ENCODE data around the gene SOHLH1.
"Not testable (repeated sequence)": the region's sequence is repeated elsewhere in the genome, so short reads cannot be mapped to it uniquely, and the experiment has no call there.

SOHLH1 gene

DNA sequence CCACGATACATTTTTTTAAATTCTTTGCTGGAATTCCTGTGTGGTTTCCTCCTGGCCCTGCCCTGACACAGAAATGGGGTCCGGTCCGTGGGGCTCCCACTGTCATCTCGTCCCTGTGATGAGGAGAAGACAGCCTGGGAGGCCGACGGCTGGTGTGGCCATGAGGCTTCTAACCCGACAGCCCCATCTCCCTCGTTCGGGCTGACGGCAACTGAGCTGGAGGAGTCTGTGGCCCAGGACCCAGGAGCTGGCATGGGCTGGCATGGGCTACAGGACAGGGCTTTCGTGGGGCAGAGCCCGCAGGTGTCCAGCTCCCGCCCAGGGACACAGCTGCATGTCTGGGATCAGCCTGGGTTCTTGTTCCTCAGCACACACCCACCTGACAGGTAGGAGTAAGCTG lies 22.4 kb downstream of the SOHLH1 start:
- DNase-seq: no peak

DNA sequence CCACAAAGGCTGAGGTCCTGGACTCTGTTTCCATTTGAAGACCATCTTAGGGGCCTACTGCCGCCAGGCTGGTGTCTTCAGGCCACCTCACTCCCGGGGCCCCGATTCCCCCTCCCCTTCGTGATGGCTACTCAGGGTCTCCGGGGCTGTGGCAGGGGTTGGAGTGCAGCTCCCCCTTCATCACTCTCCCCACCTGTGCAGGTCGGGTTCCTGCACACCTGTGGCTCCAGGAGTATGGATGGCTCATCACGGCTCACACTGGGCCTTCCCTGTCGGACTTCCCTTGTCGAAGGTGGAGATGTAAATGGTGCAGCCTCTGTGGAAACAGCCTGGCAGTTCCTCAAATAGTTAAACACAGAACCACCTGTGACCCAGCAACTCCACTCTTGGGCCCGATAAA lies 24.3 kb downstream of the SOHLH1 start:
- no peak for DNase-seq

DNA sequence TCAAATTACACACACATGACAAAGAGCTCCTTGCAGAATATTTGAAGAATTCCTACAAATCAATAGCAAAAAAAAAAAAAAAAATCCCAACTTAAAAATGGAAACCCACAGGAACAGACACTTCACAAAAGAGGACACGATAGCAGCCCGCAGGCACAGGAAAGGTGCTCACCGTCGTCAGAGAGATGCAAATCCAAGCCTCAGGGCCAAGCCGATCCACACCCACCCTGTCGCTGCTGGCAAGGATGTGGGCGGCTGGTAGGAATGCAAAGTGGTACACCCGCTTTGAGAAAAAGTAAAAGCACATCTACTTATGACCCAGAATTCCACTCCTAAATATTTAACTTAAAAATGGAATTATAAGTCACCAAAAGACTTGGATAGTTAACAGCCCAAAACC lies 25.3 kb downstream of the SOHLH1 start:
- no peak for DNase-seq

DNA sequence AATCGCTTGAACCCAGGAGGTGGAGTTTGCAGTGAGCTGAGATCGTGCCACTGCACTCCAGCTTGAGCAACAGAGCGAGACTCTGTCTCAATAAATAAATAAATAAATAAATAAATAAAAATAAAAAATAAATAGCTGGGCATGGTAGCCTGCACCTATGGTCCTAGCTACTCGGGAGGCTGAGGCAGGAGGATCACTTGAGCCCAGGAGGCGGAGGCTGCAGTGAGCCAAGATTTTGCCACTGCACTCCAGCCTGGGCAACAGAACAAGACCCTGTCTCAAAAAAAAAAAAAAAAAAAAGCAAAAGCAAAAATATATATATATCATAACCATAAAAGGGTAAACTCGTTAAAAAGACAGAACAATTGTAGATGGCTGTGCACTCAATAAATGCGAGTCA lies 26.5 kb downstream of the SOHLH1 start:
- not testable (repeated sequence) for DNase-seq

DNA sequence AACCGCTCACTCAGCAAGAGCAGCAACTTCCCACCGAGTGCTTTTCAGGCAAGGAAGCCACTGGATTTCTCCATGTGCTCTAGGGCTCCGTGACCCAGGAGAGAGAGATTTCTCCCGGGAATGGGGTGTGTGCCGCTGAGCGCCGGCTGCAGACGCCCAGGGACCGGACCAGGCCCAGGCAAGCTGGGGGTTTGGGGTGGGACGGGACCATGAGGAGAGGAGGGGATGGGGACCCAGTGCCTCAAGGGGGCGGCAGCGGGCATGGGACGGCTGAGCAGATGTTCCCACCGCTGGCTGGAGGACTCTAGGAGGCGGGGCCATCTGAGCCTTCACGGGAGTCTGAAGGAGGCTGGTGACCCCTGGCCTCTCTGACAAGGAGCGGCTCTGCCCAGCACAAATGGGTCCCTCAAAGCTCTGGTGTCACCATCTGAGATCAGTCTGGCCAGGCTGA lies 27.7 kb downstream of the SOHLH1 start:
- no peak for DNase-seq

DNA sequence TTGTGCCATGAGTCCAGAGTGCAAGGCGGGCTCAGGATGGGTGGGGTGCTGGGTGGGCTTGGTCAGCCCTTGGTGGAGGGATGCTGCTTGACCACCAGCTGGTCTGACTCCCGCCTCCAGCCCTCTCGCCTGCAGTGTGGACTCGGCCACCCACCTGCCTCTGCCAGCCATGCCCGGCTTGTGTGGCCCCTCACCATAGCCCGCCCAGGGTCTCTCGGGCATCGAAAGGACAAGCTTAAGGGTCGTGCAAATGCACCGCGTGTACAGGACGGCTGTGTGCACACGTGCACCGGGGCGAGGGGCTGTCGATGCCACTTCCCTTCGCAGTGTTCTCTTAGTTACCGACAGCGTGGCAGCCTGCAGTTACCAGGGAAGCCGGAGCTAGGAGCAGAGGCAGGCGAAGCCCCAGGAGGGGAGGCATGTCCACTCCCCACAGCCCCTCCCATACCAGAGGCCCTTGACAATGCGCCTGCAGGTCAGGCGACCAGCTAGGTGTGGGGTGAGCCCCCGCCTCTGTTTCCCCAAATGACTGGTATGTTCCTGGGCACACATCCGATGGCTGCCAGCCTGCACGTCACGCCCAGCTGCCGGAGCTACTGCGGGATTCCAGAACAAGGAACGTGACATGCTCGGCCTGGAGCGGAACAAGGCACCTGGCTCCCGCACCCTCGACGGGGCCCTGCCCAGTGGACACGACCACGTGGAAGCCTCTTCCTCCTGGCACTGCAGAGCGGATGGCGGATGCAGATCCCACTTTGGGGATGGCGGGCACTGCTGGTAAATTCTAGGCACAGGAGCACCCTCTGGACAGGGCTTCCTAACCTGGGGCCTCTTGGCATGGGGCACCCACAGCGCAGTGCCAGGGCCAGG lies 28.3 kb downstream of the SOHLH1 start:
- no peak for DNase-seq

DNA sequence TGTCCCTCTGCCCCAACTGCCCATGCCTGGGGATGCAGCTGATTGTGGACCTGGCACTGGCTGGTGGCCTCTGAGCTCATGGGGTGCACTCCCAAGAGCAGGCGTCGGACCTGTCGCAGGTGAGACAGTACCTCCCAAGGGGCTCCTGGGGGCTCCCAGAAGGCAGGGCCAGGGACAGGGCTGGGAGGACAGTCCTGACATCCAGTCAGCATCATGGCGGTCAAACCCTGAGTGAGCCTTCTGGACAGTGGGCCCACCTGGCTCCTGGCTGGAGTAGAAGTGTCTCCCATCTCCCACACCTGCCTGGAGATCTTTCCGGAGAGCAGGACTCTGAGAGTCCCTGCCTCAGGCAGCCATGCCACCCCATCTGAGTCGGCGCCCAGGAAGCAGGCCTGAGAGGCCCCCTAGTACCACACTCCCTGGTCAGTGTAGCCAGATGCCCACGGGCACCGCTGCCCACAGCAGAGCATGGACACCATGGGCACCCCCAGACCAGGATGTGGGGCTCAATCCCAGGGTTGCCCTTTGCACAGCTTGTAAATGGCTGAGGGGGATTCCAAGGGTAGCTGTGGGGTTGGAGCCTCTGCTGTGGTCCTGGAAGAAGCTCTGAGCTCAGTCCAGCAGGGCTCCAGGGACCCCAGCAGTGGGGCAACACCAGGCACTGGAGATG lies 29.5 kb downstream of the SOHLH1 start:
- no peak for DNase-seq

DNA sequence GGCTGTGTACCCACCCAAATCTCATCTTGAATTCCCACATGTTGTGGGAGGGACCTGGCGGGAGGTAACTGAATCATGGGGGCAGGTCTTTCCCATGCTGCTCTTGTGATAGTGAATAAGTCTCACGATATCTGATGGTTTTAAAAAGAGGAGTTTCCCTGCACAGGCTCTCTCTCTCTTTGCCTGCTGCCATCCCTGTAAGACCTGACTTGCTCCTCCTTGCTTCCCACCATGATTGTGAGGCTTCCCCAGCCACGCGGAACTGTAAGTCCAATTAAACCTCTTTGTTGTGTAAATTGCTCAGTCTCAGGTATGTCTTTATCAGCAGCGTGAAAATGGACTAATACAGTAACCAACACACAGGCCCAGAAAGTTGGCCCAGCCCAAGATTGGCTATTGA lies 30.3 kb downstream of the SOHLH1 start:
- not testable (repeated sequence) for DNase-seq

DNA sequence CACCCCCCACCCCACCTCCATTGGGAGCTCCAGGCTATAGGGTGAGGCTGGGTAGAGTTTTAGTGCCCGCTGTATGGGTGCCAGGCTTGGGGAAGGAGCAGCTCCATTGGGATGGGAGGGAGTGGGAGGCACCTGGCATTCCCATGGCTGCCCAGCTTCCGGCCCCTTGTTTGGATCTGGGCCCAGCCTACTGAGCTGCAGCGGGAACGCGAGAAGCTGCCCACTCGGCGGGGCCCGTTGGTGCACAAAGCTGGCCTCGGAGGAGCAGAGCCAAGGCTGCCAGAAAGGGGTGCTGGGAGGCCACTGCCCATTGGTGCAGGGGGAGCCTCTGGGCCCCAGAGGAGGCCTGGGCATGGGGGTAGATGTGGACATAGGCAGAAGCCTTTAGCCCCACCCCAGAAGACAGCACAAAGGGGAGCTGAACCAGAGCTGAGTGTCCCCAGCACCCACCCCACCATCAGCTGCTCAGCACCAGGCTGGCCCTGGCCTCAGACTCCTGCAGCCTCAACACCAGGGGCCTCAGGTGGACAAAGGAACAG lies 31.7 kb downstream of the SOHLH1 start:
- DNase-seq: no peak

DNA sequence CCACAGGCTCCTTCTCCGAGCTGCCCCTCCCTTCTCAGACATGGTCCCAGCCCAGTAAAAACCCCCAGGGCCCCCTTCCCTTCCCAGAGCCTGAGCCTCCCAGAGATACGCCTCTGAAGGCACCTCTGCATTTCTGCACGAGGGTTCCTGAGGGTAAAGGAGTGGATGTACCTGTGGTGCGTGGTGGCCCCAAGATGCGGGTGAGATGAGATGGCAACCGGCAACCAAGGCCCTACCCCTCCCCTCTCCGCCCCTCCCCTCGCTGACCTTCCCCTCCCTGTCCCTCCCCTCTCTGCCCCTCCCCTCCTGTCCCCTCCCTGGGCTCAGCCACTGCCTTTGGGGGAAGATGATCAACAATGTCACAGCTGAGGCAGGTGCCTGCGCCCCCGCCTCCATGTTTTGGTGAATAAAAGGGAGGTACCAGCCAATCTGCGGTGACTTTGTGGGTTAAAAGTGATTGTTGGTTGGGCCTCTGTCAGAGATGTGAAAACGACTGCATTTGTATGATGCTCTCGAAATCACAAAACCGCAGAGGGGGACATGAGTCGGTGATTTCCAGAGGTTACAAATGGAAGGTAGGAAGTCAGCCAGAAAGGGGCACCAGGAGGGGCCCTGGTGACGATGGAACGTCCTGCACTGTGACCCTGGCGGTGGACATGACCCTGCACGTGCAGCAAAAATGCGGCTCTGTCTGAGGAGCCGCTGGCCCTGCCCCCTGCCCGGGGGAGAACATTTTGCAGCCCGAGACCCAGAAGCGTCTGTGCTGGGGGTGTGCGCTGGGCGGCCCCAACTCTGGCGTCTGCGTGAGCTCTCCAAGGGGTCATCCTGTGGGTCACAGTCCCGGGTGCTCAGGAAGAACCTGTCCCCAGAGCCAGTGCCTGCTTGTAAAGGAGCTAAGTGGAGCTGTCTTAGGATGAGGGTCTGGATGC lies 32.5 kb downstream of the SOHLH1 start:
- DNase-seq: no peak

DNA sequence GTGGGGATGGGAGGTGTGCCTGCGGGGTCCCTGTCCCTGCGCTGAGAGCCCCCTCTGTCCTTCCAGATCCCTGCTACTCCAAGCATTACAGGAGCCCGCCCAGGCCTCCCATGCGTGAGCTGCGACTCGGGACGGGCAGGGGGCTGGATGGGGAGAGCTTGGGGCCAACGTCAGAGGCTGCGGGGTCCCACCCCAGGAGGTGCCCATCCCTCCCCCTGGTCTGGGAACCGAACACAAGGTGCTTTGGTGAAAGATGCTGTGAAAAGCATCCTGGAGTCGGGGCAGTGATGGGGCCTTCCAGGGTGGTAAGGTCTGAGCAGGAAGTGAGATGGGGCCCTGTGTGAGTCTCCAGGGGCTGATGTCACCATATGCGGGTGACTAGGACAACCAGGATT lies 33.5 kb downstream of the SOHLH1 start:
- no peak for DNase-seq

DNA sequence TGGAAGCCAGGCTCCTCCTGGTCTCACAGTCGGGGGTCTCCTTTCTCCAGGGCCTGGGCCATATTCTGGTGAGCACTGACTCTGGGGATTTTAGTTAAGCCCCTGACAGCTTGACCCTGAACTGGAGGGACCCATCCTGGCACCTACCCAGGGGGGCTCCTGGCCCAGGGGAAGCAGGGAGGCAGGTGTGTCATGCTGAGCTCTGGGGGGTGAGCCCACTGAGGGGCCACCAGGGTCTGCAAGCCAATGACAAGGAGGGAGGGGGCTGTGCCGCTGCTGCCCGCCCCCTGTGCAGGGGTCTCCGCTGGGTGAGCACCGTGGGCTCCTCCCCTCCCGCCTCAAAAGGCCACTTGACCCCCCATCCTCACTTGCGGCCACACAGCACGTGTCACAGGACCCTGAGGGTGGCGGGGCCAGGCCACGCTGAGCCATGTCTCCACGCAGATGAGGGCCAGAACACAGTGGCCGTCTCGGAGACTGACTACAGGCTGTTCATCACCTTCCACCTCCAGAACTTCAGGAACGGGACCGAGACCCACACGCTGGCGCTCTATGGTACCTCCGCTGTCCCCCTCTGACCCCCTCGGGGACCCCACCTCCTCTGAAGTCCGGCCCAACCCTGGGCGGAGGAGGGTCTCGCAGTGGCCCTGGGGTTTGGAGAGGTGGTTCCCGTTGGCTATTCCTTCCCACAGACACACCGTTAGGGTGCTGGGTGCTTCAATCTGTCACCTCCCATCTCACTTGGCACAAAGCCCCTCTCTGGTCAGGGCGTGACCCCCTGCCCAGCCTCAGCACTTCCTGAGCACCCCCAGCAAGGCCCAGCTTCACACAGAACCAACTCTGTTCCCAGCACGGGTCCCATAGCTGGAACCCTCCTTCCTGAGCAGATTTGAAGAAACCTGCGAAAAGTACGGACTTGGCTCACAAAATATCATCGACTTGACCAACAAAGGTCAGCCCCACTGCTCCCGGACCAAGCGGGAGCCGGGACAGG lies 34.2 kb downstream of the SOHLH1 start:
- no peak for DNase-seq

DNA sequence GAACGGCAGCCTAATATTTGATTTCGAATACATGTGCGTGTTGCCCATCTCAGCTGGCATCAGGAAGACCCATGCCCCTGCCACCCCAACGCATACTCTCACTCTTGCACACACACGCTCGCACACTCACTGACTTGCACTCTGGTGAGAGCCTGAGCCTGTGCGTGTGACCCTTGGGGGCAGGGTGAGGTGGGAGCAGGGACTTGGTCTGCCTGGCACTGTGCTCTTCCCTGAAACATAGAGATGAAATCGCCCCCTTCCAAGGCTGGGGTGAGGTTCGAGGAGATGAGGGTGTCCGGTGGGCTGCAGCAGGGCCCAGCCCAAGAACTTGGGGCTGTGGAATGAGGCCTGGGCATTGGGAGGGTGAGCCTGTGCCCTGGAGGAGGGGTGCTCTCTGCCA lies 35.0 kb downstream of the SOHLH1 start:
- no peak for DNase-seq

DNA sequence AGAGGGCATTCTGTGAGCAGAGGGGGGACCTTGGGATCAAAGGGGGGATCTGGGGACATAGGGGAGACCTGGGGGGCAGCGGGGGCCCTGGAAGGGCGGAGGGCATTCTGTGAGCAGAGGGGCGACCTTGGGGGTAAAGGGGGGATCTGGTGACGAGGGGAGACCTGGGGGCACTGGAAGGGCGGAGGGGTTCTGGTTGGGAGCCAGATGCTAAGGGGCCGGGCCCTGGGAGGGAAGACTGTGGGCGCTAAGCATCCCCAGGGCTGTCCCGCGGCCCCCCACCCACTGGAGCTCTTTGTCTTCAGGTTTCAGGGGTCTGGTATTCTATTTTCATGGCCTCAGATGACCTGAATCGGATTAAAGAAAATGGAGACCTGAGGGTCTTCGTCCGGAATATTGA lies 35.4 kb downstream of the SOHLH1 start:
- DNase-seq: no peak

DNA sequence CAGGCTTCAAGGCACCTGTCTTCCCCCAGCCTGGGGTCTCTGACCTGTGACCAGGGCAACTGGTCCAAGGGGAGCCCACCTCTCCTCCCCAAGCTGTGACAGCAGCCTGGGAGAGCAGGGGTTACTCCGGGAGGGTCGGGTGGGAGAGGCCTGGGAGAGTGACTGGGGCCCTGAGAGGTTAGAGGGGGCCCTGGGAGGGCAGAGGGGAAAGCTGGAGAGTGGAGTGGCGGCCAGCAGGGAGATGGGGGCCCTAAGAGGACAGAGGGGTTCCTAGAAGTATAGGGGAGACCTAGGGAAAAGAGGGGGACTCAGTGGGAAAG lies 35.9 kb downstream of the SOHLH1 start:
- no peak for DNase-seq

DNA sequence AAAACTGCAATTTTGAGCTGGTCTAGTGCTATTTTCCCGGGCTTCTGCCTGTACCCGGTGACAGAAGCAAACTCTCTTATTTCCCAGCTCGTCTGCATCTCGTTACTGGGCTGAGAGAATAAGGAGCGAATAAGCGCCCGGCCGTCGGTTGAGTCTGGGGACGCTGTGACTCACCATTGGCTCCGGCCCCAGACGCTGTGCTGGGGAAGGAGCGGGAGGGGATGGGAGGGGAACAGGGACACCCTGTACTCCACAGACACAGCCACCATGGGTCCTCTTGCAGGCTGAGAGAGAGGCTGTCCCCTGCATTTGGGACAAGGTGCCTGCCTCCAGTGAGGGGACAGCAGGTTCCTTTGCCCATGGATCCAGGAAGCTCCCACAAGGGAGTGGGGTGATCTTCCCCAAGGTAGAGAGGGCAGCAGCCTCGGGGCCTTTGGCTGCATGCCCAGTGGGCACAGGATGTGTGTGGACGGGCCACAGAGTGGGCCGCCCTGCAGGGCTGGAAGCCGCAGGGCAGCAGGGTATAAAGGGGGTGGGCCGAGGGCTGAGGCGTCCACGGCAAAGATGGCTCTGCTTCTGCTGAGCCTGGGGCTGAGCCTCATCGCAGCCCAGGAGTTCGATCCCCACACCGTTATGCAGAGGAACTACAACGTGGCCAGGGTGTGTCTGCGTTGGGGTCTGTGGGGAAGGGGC lies 36.4 kb downstream of the SOHLH1 start, which contains the start of gene LCN9:
LCN9 (plus strand) TSS at position 552 of the 693 bp plus-strand sequence; CDS start at position 565, 13 bp downstream.
- DNase-seq: no peak

DNA sequence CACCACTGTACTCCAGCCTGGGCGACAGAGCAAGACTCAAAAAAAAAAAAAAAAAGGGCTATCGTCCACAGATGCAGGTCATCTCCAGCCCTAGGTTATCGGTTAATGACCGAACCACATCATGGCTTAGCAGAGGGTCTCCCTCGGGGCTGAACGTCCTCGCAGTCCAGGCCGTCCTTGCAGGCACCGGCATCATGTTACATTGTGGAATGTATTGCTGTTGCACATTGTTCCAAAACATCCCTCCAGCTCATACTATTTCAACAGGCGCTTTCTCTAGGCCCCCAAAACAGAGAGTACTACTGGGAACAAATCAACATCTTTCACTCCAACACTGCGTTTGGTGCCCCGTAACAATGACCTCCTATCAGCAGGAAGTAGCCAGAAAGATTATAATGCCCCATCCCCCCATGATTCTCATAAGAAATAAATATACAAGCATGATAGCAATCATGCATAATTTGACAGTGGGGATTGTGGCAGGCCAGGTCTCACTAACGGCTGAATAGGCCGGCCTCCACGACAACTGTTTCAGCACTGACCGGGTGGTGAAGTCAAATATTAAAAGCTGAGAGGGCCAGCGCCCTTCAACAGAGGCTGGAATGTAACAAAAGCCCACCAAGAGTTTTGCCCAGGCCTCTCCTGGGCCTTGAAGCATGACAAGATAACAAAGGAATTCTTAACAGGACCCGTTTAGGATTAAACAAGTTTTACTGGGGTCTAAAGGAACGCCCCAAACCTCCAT lies 37.3 kb downstream of the SOHLH1 start:
- no peak for DNase-seq

DNA sequence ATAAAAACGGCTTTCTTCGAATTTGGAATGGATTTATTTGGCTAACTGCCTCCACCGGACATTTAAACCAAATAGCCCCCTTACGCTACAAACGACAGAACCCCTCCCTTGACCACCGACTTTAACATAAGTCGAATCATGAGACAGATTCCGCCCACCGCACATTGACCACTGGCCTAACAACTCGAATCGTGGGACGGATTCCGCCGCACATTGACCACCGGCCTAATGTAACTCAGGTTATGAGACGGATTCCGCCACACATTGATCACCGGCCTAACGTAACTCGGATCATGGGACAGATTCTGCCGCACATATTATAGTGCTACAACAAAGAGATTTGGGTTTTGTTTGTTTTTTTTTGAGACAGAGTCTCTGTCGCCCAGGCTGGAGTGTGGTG lies 38.9 kb downstream of the SOHLH1 start:
- no peak for DNase-seq

DNA sequence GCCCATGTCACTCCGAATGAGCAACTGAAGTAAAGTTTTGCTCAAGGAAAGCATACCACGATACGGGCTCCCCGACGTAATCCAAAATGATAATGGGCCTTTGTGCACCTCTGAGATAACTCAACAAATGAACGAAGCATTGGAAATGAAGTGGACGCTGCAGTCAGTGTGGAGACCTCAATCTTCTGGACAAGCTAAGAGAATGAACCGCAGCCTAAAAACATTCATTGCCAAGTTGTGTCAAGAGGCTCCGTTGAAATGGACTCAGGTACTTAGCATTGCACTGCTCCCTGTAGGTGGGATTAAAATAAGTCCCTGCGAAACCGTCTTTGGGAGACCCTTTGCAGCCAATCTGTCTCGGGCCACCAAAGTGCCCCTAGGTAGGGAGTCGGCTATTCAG lies 40.0 kb downstream of the SOHLH1 start:
- no peak for DNase-seq

DNA sequence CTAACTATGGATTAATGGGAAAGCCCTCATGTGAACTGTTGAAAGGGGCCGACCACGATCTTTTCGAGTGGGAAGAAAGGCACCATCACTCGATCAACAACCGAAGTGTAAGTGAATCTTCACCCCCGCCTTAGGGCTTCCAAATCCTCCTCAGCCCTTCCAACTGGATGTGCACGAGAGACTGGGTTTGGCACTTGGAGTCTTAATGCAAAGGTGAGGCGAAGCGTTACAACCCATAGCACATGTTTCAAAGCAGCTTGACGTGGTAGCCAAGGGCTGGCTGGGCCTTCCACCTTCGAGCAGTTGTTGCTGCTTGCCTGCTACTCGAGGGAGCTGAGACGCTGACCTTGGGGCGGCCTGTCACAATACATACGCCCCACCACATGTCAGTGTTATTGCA lies 41.9 kb downstream of the SOHLH1 start:
- no peak for DNase-seq

Data from CD4-positive, alpha-beta T cell treated with Interleukin-6 for 4 hours (primary cell).